ENCODE measurements around the gene C1orf74.

DNA sequence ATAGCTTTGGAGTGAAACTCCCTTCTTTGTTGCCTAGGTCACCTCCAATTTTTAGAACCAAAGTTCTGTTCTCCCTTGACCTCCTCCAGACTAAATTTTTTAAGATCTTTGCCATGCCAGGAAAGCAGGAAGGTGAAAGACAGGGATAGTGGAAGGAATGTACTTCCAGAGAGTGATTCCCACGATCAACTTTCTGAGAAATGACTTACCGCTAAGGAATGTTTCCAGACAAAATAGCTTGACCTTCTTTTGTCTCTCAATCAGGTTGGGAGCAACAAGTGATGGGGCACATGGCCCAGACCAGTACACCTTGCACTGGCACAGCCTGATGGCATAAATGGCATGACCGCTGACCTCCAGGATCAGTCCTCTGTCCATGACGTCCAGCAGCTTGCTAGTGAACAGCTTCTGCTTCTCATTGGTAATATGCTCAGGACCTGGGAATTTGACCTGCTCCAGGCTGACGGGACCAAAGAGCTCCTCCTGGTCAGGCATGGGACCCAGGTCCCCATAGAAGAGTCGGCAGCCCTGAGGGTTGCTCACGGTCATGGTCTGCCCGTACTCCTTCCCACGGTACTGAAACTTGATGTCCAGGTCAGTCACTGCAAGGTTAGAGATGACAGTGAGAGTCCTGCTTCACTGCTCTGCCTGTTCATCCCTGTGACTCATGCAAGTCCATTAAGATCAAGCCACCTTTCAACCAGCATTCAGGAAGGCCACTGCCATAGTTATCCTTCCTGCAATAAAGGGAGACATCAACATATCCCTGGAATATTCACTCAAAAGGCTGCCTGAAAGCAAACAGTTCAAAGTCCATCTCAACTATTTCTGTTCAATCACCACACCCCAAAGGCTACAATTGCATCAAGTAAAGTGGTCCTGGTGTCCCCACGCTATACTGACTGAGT, 6.2 kb upstream of the C1orf74 start:
- TF ChIP-seq, protein P1, sequence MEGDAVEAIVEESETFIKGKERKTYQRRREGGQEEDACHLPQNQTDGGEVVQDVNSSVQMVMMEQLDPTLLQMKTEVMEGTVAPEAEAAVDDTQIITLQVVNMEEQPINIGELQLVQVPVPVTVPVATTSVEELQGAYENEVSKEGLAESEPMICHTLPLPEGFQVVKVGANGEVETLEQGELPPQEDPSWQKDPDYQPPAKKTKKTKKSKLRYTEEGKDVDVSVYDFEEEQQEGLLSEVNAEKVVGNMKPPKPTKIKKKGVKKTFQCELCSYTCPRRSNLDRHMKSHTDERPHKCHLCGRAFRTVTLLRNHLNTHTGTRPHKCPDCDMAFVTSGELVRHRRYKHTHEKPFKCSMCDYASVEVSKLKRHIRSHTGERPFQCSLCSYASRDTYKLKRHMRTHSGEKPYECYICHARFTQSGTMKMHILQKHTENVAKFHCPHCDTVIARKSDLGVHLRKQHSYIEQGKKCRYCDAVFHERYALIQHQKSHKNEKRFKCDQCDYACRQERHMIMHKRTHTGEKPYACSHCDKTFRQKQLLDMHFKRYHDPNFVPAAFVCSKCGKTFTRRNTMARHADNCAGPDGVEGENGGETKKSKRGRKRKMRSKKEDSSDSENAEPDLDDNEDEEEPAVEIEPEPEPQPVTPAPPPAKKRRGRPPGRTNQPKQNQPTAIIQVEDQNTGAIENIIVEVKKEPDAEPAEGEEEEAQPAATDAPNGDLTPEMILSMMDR (IDR thresholded peaks at IDR 0.05), result no peak
- no peak for TF ChIP-seq POLR2A (IDR thresholded peaks at IDR 0.05)

Data from prostate gland (tissue), 2 donors.